Vagina (tissue), 2 donors: ENCODE data around the gene ALG3. TPM values are rescaled to one million over a fixed set of nuclear protein-coding genes. Genes with fewer than 3 reads are reported as not detected.
A peak's percentile ranks its signal among the peaks of the same experiment; 100 is the strongest.

ENCODE experiments used
- DNase-seq, 2 donors: peaks; one replicate each; pipeline ENCODE4 v3.0.0-alpha.2; 2017; ENCODE audit errors: extremely low spot score in 2 of 2
- H3K27ac ChIP-seq: fragments of 200-600 bp; sonication (generic); one replicate; pipeline ENCODE4 v1.5.1; 2019
- H3K27me3 ChIP-seq: fragments of 200-600 bp; sonication (generic); one replicate; pipeline ENCODE4 v1.5.1; 2019
- H3K36me3 ChIP-seq, 2 donors: fragments of 200-600 bp; sonication (generic); one replicate each; pipeline ENCODE4 v1.5.1; 2017 to 2019
- H3K4me1 ChIP-seq: fragments of 200-600 bp; sonication (generic); one replicate; pipeline ENCODE4 v1.5.1; 2019
- H3K4me3 ChIP-seq, 2 donors: fragments of 200-600 bp; sonication (generic); 1 replicate in 1 of 2; 2 replicates in 1 of 2; pipeline ENCODE4 v1.5.1; 2016 to 2019
- H3K9me3 ChIP-seq: fragments of 200-600 bp; sonication (generic); one replicate; pipeline ENCODE4 v1.5.1; 2019
- CTCF ChIP-seq, 3 experiments: fragments of 450-650 bp in 2 of 3; fragments of 200-600 bp in 1 of 3; sonication (generic) in 1 of 3; IDR thresholded peaks; one replicate each; pipeline ENCODE4 v1.5.1; 2017 to 2019; ENCODE audit warnings: antibody characterized with exemption in 3 of 3, mild to moderate bottlenecking in 2 of 3, moderate library complexity in 2 of 3
- POLR2A ChIP-seq, 2 donors: fragments of 450-650 bp; IDR thresholded peaks; one replicate each; pipeline ENCODE4 v1.6.1; 2017; ENCODE audit warnings: antibody characterized with exemption in 2 of 2, mild to moderate bottlenecking in 2 of 2, moderate library complexity in 2 of 2
- POLR2AphosphoS5 ChIP-seq, 2 donors: sonication (generic); formaldehyde crosslinking; IDR thresholded peaks; one replicate each; pipeline ENCODE4 v1.9.0; 2017; ENCODE audit warnings: antibody characterized with exemption in 2 of 2, mild to moderate bottlenecking in 2 of 2, low read depth in 1 of 2; ENCODE audit not compliant: insufficient read depth in 1 of 2
- intact Hi-C: fragments of 100-400 bp; cut with DNase I; formaldehyde crosslinking; loops from one replicate; pipeline ENCODE4 v1.15.1; 2023
- total RNA-seq: library from RNA; depleted of rRNA; stranded (reverse); fragments of >200 nt; gene quantifications from one replicate; pipeline ENCODE4 v1.2.3, GENCODE V29; 2016

The ALG3 gene
- total RNA-seq, 1 donor from 2014 or later, result 58.2 TPM

- intact Hi-C loops, result loop anchor here (2.0 to 10.0 kb wide), 2 partner anchors 115 to 355 kb away; partner anchors contain the start of gene EIF2B5
- TF ChIP-seq POLR2AphosphoS5 (IDR thresholded peaks at IDR 0.05; ENCODE audit: insufficient read depth in 1 of 2, low read depth in 1 of 2), result peak; percentile 58 to 92
- TF ChIP-seq CTCF (IDR thresholded peaks at IDR 0.05), result peak in 1 of 3 experiments; percentile 13
- no peak for TF ChIP-seq POLR2A (IDR thresholded peaks at IDR 0.05)
Measured at GRCh38 chr3:184249412-184250166, 827 bp upstream of the ALG3 start, which contains the start of gene EEF1AKMT4. Gene EEF1AKMT4 (plus strand): TSS chr3:184249672. CDS start chr3:184249695, 23 bp downstream.

GRCh38 chr3:184242297-184242685 lies 6.5 kb downstream of the ALG3 start:
- H3K4me1 ChIP-seq, result peaks cover 13% of the 10 kb centered on the region
- TF ChIP-seq POLR2A (IDR thresholded peaks at IDR 0.05) (no peak), POLR2AphosphoS5 (IDR thresholded peaks at IDR 0.05; ENCODE audit: insufficient read depth in 1 of 2, low read depth in 1 of 2) (no peak), CTCF (IDR thresholded peaks at IDR 0.05) (no peak)
- no peak overlapping the region for H3K4me3 ChIP-seq
- intact Hi-C loops, result loop anchor here (10.0 kb wide), 1 partner anchor 347 kb away; no protein-coding TSS in a partner anchor
- H3K9me3 ChIP-seq, result no peaks in the 10 kb centered on the region
- no peak overlapping the region for H3K27ac ChIP-seq
- no peak for DNase-seq
- no peaks in the 10 kb centered on the region for H3K27me3 ChIP-seq
- H3K36me3 ChIP-seq, result peaks cover 0 to 32% of the 10 kb centered on the region in 2 donors

More at GRCh38 chr3:184249412-184250166, 827 bp upstream of the ALG3 start, which contains the start of gene EEF1AKMT4:
- peaks cover 28% of the 10 kb centered on the region for H3K4me1 ChIP-seq
- H3K9me3 ChIP-seq, result no peaks in the 10 kb centered on the region
- peak within 1 kb of the TSS; percentile 71 to 87 for H3K4me3 ChIP-seq
- peak; percentile 95 to 97 for DNase-seq
- H3K27me3 ChIP-seq, result no peaks in the 10 kb centered on the region
- H3K27ac ChIP-seq, result peak within 1 kb of the TSS; percentile 79
- H3K36me3 ChIP-seq, result peaks cover 0 to 10% of the 10 kb centered on the region in 2 donors

- H3K36me3 ChIP-seq, result peaks cover 0 to 32% of the 10 kb centered on the region in 2 donors
- no peak overlapping the region for H3K27ac ChIP-seq
- H3K27me3 ChIP-seq, result no peaks in the 10 kb centered on the region
- peak in 1 of 3 experiments; percentile 27 for TF ChIP-seq CTCF (IDR thresholded peaks at IDR 0.05)
- TF ChIP-seq POLR2AphosphoS5 (IDR thresholded peaks at IDR 0.05; ENCODE audit: insufficient read depth in 1 of 2, low read depth in 1 of 2), result no peak
- no peak for DNase-seq
- intact Hi-C loops, result loop anchor here (10.0 kb wide), 1 partner anchor 347 kb away; no protein-coding TSS in a partner anchor
- H3K4me1 ChIP-seq, result peaks cover 9% of the 10 kb centered on the region
- peak overlapping the region in 1 of 2 donors; percentile 16 for H3K4me3 ChIP-seq
- H3K9me3 ChIP-seq, result no peaks in the 10 kb centered on the region
Measured at GRCh38 chr3:184241447-184242296, 7.1 kb downstream of the ALG3 start.

GRCh38 chr3:184241141-184241446 lies 7.7 kb downstream of the ALG3 start:
- no peaks in the 10 kb centered on the region for H3K9me3 ChIP-seq
- peaks cover 9% of the 10 kb centered on the region for H3K4me1 ChIP-seq
- no peaks in the 10 kb centered on the region for H3K27me3 ChIP-seq
- H3K36me3 ChIP-seq, result peaks cover 0 to 32% of the 10 kb centered on the region in 2 donors
- TF ChIP-seq POLR2A (IDR thresholded peaks at IDR 0.05) (no peak), POLR2AphosphoS5 (IDR thresholded peaks at IDR 0.05; ENCODE audit: insufficient read depth in 1 of 2, low read depth in 1 of 2) (no peak), CTCF (IDR thresholded peaks at IDR 0.05) (no peak)
- DNase-seq, result no peak
- H3K4me3 ChIP-seq, result no peak overlapping the region
- no peak overlapping the region for H3K27ac ChIP-seq
- intact Hi-C loops, result loop anchor here (10.0 kb wide), 1 partner anchor 346 kb away; no protein-coding TSS in a partner anchor
